ENCODE data around the gene MPND. TPM values are rescaled to one million over a fixed set of nuclear protein-coding genes. Genes with fewer than 3 reads are reported as not detected.

MPND gene
- total and polyA plus RNA-seq, 2 of the 13 experiments (the other 11 are each of a cell fraction or from before 2014, with no cell fraction given): 10.8 to 15.8 TPM

DNA sequence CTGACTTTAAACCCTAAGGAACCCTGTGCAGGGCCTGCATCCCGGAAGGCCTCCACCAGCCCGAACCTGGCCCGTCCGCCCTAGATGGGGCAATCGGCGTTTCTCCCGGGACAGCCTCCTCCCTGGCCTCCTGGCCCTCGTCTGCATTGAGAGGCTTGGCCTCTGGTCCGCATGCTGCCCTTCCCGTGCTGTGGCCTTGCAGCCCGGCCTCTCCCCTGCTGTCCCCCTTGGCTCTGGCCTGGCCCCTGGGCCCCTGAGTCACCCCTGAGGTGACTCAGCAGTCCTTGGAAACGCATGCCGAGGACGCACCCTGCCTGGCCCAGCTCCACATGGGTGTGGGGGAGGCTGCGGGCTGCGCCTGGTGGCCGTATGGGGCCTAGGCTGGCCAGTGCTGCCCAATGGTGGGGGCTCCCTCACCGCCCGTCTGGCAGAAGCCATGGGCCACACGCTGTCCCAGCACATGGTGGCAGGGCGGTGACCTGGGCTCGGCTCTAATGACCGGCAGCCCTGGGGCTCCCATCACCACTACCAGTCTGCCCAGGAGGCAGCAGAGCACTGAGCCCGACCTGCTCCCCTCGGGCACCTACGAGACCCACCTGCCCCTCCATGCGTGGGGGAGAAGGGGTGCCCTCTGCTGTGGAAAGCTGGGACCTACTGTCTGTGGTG, 31.3 kb downstream of the MPND start (continued):
- TF ChIP-seq, protein P1, sequence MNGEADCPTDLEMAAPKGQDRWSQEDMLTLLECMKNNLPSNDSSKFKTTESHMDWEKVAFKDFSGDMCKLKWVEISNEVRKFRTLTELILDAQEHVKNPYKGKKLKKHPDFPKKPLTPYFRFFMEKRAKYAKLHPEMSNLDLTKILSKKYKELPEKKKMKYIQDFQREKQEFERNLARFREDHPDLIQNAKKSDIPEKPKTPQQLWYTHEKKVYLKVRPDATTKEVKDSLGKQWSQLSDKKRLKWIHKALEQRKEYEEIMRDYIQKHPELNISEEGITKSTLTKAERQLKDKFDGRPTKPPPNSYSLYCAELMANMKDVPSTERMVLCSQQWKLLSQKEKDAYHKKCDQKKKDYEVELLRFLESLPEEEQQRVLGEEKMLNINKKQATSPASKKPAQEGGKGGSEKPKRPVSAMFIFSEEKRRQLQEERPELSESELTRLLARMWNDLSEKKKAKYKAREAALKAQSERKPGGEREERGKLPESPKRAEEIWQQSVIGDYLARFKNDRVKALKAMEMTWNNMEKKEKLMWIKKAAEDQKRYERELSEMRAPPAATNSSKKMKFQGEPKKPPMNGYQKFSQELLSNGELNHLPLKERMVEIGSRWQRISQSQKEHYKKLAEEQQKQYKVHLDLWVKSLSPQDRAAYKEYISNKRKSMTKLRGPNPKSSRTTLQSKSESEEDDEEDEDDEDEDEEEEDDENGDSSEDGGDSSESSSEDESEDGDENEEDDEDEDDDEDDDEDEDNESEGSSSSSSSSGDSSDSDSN (CRISPR knock-in tag; IDR thresholded peaks at IDR 0.05): peak; percentile 92
- TF ChIP-seq ZNF138 (CRISPR knock-in tag; IDR thresholded peaks at IDR 0.05; ENCODE audit: low read depth) (no peak), NFIC (IDR thresholded peaks at IDR 0.05; ENCODE audit: low read length) (no peak), NR2C2 (CRISPR knock-in tag; IDR thresholded peaks at IDR 0.05; ENCODE audit: borderline replicate concordance) (peak; percentile 42), ATM (IDR thresholded peaks at IDR 0.05; ENCODE audit: borderline replicate concordance) (no peak), ETV6 (CRISPR knock-in tag; conservative IDR thresholded peaks at IDR 0.05) (no peak), KDM6A (CRISPR knock-in tag; IDR thresholded peaks at IDR 0.05; ENCODE audit: low read depth) (peak; percentile 64; the same call in 1 of the 2 replicates), SAFB2 (CRISPR knock-in tag; IDR thresholded peaks at IDR 0.05; ENCODE audit: borderline replicate concordance, low read depth) (no peak), ISX (CRISPR knock-in tag; conservative IDR thresholded peaks at IDR 0.05) (no peak), DMAP1 (CRISPR knock-in tag; IDR thresholded peaks at IDR 0.05) (peak; percentile 89), TBL1XR1 (IDR thresholded peaks at IDR 0.05; ENCODE audit: borderline replicate concordance, low read length, partially characterized antibody) (no peak), HOXD1 (CRISPR knock-in tag; IDR thresholded peaks at IDR 0.05) (no peak), HHEX (CRISPR knock-in tag; IDR thresholded peaks at IDR 0.05) (no peak), KDM5A (IDR thresholded peaks at IDR 0.05; ENCODE audit: borderline replicate concordance, low read length) (no peak), NFYB (CRISPR knock-in tag; IDR thresholded peaks at IDR 0.05) (no peak), ZNF546 (CRISPR knock-in tag; conservative IDR thresholded peaks at IDR 0.05) (0 out of 2 replicates have a peak, but pooled peaks have one; percentile 20), ZFAT (CRISPR knock-in tag; conservative IDR thresholded peaks at IDR 0.05) (no peak), ZNF282 (IDR thresholded peaks at IDR 0.05; ENCODE audit: partially characterized antibody) (no peak), FOXC1 (CRISPR knock-in tag; IDR thresholded peaks at IDR 0.05; ENCODE audit: borderline replicate concordance) (no peak; the same call in 1 of the 2 replicates)
- TF ChIP-seq, protein P2, sequence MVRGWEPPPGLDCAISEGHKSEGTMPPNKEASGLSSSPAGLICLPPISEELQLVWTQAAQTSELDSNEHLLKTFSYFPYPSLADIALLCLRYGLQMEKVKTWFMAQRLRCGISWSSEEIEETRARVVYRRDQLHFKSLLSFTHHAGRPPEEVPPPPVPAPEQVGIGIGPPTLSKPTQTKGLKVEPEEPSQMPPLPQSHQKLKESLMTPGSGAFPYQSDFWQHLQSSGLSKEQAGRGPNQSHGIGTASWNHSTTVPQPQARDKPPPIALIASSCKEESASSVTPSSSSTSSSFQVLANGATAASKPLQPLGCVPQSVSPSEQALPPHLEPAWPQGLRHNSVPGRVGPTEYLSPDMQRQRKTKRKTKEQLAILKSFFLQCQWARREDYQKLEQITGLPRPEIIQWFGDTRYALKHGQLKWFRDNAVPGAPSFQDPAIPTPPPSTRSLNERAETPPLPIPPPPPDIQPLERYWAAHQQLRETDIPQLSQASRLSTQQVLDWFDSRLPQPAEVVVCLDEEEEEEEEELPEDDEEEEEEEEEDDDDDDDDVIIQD (CRISPR knock-in tag; IDR thresholded peaks at IDR 0.05; ENCODE audit: low read depth): no peak
- TF ChIP-seq, protein P3, sequence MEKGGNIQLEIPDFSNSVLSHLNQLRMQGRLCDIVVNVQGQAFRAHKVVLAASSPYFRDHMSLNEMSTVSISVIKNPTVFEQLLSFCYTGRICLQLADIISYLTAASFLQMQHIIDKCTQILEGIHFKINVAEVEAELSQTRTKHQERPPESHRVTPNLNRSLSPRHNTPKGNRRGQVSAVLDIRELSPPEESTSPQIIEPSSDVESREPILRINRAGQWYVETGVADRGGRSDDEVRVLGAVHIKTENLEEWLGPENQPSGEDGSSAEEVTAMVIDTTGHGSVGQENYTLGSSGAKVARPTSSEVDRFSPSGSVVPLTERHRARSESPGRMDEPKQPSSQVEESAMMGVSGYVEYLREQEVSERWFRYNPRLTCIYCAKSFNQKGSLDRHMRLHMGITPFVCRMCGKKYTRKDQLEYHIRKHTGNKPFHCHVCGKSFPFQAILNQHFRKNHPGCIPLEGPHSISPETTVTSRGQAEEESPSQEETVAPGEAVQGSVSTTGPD (CRISPR knock-in tag; IDR thresholded peaks at IDR 0.05): no peak
- TF ChIP-seq, protein P4, sequence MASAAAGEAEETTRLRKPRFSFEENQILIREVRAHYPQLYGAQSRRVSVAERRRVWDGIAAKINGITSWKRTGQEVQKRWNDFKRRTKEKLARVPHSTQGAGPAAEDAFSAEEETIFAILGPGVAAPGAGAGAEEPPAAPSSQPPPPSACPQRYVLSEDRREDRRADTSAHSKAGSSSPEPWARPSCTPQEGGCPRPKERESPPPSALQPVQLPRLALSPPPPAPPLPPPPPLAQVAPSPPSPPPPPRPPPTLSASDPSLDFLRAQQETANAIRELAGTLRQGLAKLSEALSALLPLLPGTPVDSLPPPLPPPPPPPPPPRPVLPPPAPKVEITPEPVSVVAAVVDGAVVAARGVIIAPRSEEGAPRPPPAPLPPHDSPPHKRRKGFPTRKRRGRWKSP (CRISPR knock-in tag; IDR thresholded peaks at IDR 0.05): 0 out of 2 replicates have a peak, but pooled peaks have one; percentile 32
- TF ChIP-seq, protein P5, sequence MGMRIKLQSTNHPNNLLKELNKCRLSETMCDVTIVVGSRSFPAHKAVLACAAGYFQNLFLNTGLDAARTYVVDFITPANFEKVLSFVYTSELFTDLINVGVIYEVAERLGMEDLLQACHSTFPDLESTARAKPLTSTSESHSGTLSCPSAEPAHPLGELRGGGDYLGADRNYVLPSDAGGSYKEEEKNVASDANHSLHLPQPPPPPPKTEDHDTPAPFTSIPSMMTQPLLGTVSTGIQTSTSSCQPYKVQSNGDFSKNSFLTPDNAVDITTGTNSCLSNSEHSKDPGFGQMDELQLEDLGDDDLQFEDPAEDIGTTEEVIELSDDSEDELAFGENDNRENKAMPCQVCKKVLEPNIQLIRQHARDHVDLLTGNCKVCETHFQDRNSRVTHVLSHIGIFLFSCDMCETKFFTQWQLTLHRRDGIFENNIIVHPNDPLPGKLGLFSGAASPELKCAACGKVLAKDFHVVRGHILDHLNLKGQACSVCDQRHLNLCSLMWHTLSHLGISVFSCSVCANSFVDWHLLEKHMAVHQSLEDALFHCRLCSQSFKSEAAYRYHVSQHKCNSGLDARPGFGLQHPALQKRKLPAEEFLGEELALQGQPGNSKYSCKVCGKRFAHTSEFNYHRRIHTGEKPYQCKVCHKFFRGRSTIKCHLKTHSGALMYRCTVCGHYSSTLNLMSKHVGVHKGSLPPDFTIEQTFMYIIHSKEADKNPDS (CRISPR knock-in tag; IDR thresholded peaks at IDR 0.05): no peak

Data from HepG2 (cell line).